Neural cell (in vitro differentiated cells): ENCODE measurements around the gene YIPF6.

Experiments used
- CTCF ChIP-seq: fragments of 450-650 bp; IDR thresholded peaks from 2 replicates; pipeline ENCODE4 v1.5.1; 2014; ENCODE audit warnings: antibody characterized with exemption, mild to moderate bottlenecking, moderate library complexity; ENCODE audit not compliant: poor library complexity, severe bottlenecking
- EZH2 ChIP-seq: fragments of 200-600, 300-800 bp; shearing (Covaris generic), sonication (generic); IDR thresholded peaks from 2 replicates; pipeline ENCODE4 v1.6.1; 2014; ENCODE audit warnings: antibody characterized with exemption, low read length, borderline replicate concordance, mild to moderate bottlenecking; ENCODE audit not compliant: insufficient read depth, poor library complexity, severe bottlenecking

GRCh38 chrX:68462197-68462596, 36.7 kb upstream of the YIPF6 start:
- no peak for TF ChIP-seq CTCF
- TF ChIP-seq EZH2: no peak
